H9 (cell line): ENCODE measurements around the gene PTPRJ. TPM values are rescaled to one million over a fixed set of nuclear protein-coding genes. Genes with fewer than 3 reads are reported as not detected.

Source experiments
- DNase-seq: peaks from one replicate; pipeline ENCODE4 v3.0.0-alpha.2; 2017
- H2AFZ ChIP-seq: one replicate; pipeline ENCODE4 v1.6.1; 2013; ENCODE audit warnings: mild to moderate bottlenecking, low read length, control low read depth, moderate library complexity
- H2AK5ac ChIP-seq: 2 replicates; pipeline ENCODE4 v1.6.1; 2013; ENCODE audit warnings: low read length, control low read depth, mixed read lengths; ENCODE audit not compliant: insufficient read length
- H2BK120ac ChIP-seq: one replicate; pipeline ENCODE4 v1.6.1; 2013; ENCODE audit warnings: low read depth, mild to moderate bottlenecking, low read length, control low read depth, inconsistent platforms; ENCODE audit not compliant: poor library complexity, severe bottlenecking
- H2BK12ac ChIP-seq: 2 replicates; pipeline ENCODE4 v1.6.1; 2013; ENCODE audit warnings: low read length, control low read depth, mixed read lengths, low read depth; ENCODE audit not compliant: insufficient read length
- H2BK15ac ChIP-seq: 2 replicates; pipeline ENCODE4 v1.6.1; 2013; ENCODE audit warnings: low read depth, low read length, control low read depth
- H2BK20ac ChIP-seq: one replicate; pipeline ENCODE4 v1.6.1; 2013; ENCODE audit warnings: low read depth, mild to moderate bottlenecking, low read length, control low read depth, inconsistent platforms; ENCODE audit not compliant: poor library complexity, severe bottlenecking
- H2BK5ac ChIP-seq: 2 replicates; pipeline ENCODE4 v1.6.1; 2013; ENCODE audit warnings: low read length, control low read depth, mixed read lengths; ENCODE audit not compliant: insufficient read length
- H3K14ac ChIP-seq: 2 replicates; pipeline ENCODE4 v1.6.1; 2013; ENCODE audit warnings: low read length, control low read depth; ENCODE audit not compliant: insufficient read depth
- H3K18ac ChIP-seq: 2 replicates; pipeline ENCODE4 v1.6.1; 2013; ENCODE audit warnings: low read depth, mild to moderate bottlenecking, mixed read lengths, low read length, control low read depth; ENCODE audit not compliant: insufficient read length
- H3K23ac ChIP-seq: 2 replicates; pipeline ENCODE4 v1.6.1; 2013; ENCODE audit warnings: low read length, control low read depth, mixed read lengths, low read depth; ENCODE audit not compliant: insufficient read length
- H3K23me2 ChIP-seq: 2 replicates; pipeline ENCODE4 v1.6.1; 2013; ENCODE audit warnings: low read depth, mild to moderate bottlenecking, mixed read lengths, low read length, control low read depth; ENCODE audit not compliant: insufficient read length, poor library complexity, severe bottlenecking
- H3K27ac ChIP-seq: 2 replicates; pipeline ENCODE4 v1.5.1; 2013; ENCODE audit warnings: low read length, control low read depth, mixed read lengths, low read depth; ENCODE audit not compliant: insufficient read length
- H3K27me3 ChIP-seq: 2 replicates; pipeline ENCODE4 v1.6.1; 2013; ENCODE audit warnings: low read length, control low read depth, inconsistent platforms; ENCODE audit not compliant: insufficient read depth
- H3K4ac ChIP-seq: 2 replicates; pipeline ENCODE4 v1.6.1; 2013; ENCODE audit warnings: low read depth, mild to moderate bottlenecking, control low read depth, inconsistent platforms, low read length, moderate library complexity
- H3K4me1 ChIP-seq: 2 replicates; pipeline ENCODE4 v1.6.1; 2013; ENCODE audit warnings: low read length, control low read depth, inconsistent platforms; ENCODE audit not compliant: insufficient read depth
- H3K4me2 ChIP-seq: 2 replicates; pipeline ENCODE4 v1.6.1; 2013; ENCODE audit warnings: low read length, control low read depth, mixed read lengths; ENCODE audit not compliant: insufficient read length, insufficient read depth
- H3K56ac ChIP-seq: 2 replicates; pipeline ENCODE4 v1.6.1; 2013; ENCODE audit warnings: low read depth, mild to moderate bottlenecking, mixed read lengths, low read length, control low read depth; ENCODE audit not compliant: insufficient read length
- H3K79me1 ChIP-seq: 2 replicates; pipeline ENCODE4 v1.6.1; 2013; ENCODE audit warnings: low read depth, mild to moderate bottlenecking, moderate library complexity, low read length, control low read depth, inconsistent platforms; ENCODE audit not compliant: insufficient read depth, poor library complexity, severe bottlenecking
- H3K79me2 ChIP-seq: 2 replicates; pipeline ENCODE4 v1.6.1; 2013; ENCODE audit warnings: low read length, control low read depth, inconsistent platforms; ENCODE audit not compliant: insufficient read depth
- H3K9ac ChIP-seq: 2 replicates; pipeline ENCODE4 v1.6.1; 2013; ENCODE audit warnings: low read length, control low read depth, mixed read lengths; ENCODE audit not compliant: insufficient read length; ENCODE audit errors: extremely low read depth
- H3K9me3 ChIP-seq: one replicate; pipeline ENCODE4 v1.6.1; 2013; ENCODE audit warnings: low read depth, low read length, inconsistent platforms; ENCODE audit not compliant: control insufficient read depth
- H3T11ph ChIP-seq: one replicate; pipeline ENCODE4 v1.6.1; 2013; ENCODE audit warnings: mild to moderate bottlenecking, low read length, control low read depth, inconsistent platforms
- H4K20me1 ChIP-seq: one replicate; pipeline ENCODE4 v1.6.1; 2013; ENCODE audit not compliant: control insufficient read depth, insufficient read length, insufficient read depth
- H4K5ac ChIP-seq: 2 replicates; pipeline ENCODE4 v1.6.1; 2013; ENCODE audit warnings: low read depth, mild to moderate bottlenecking, mixed read lengths, low read length, control low read depth; ENCODE audit not compliant: insufficient read length
- H4K8ac ChIP-seq: replicated peaks from 2 replicates; pipeline ENCODE4 v1.6.1; 2013; ENCODE audit warnings: low read length, control low read depth, mixed read lengths, low read depth; ENCODE audit not compliant: insufficient read length
- H4K91ac ChIP-seq: 2 replicates; pipeline ENCODE4 v1.6.1; 2013; ENCODE audit warnings: low read depth, mild to moderate bottlenecking, moderate library complexity, mixed read lengths, low read length, control low read depth; ENCODE audit not compliant: insufficient read length
- H3K27ac Mint-ChIP-seq, 3 experiments: 2 replicates in 2 of 3; 3 replicates in 1 of 3; pipeline ENCODE4 v1.8.0; 2020 to 2021; ENCODE audit warnings: mixed read lengths in 3 of 3, mild to moderate bottlenecking in 1 of 3, moderate library complexity in 1 of 3
- H3K27me3 Mint-ChIP-seq: 2 replicates; pipeline ENCODE4 v1.8.0; 2021; ENCODE audit warnings: low read depth, mild to moderate bottlenecking, moderate library complexity, mixed read lengths
- H3K36me3 Mint-ChIP-seq, 3 experiments: 2 replicates in 2 of 3; 3 replicates in 1 of 3; pipeline ENCODE4 v1.8.0; 2020 to 2021; ENCODE audit warnings: low read depth in 3 of 3, mixed read lengths in 3 of 3; ENCODE audit not compliant: insufficient read depth in 1 of 3
- H3K4me1 Mint-ChIP-seq, 2 experiments: 2 replicates each; pipeline ENCODE4 v1.8.0; 2020; ENCODE audit warnings: mixed read lengths in 2 of 2
- H3K4me3 Mint-ChIP-seq, 2 experiments: 2 replicates in 1 of 2; 3 replicates in 1 of 2; pipeline ENCODE4 v1.8.0; 2020 to 2021; ENCODE audit warnings: mild to moderate bottlenecking in 2 of 2, mixed read lengths in 2 of 2, moderate library complexity in 1 of 2
- H3K9me3 Mint-ChIP-seq, 2 experiments: 2 replicates in 1 of 2; 3 replicates in 1 of 2; pipeline ENCODE4 v1.8.0; 2020; ENCODE audit warnings: mild to moderate bottlenecking in 2 of 2, mixed read lengths in 2 of 2, moderate library complexity in 1 of 2
- WGBS: extraction: QIAGEN DNeasy Blood & Tissue Kit; methylation state at CpG from one replicate; pipeline ENCODE4 v1.1.7; 2013; ENCODE audit warnings: missing lambda C conversion rate, low lambda C conversion rate, mixed read lengths; ENCODE audit not compliant: insufficient read length; ENCODE audit errors: extremely low coverage; 5-methylcytosine and 5-hydroxymethylcytosine counted together
- total RNA-seq: library from RNA; stranded (reverse); gene quantifications from 2 replicates; pipeline ENCODE4 v1.2.1, GENCODE V29; 2021
- TF ChIP-seq, protein P1 (sequence below): fragments of 200-600 bp; sonication (generic); conservative IDR thresholded peaks from 3 replicates; pipeline ENCODE4 v1.8.0; 2021; ENCODE audit warnings: antibody characterized with exemption, mild to moderate bottlenecking

Gene PTPRJ
- total RNA-seq, 1 experiment from 2014 or later = 10.6 TPM

GRCh38 chr11:48167380-48167779 is 187.0 kb downstream of the PTPRJ start:
- Mint-ChIP-seq H3K4me3 (no peak overlapping the region), H3K4me1 (peaks cover 0 to 2% of the 10 kb centered on the region in 2 experiments; a peak in 2 of 4 replicates), H3K36me3 (peaks cover 0 to 9% (median 4%) of the 10 kb centered on the region in 3 experiments; a peak in 3 of 7 replicates), H3K27me3 (no peaks in the 10 kb centered on the region), H3K27ac (no peak overlapping the region), H3K9me3 (no peaks in the 10 kb centered on the region)
- Histone ChIP-seq H3K27me3 (no peaks in the 10 kb centered on the region), H3K79me2 (no peaks in the 10 kb centered on the region), H4K91ac (no peak overlapping the region), H3K4ac (no peak overlapping the region), H3K9ac (no peak overlapping the region), H4K20me1 (no peaks in the 10 kb centered on the region), H2AFZ (no peak overlapping the region), H2BK20ac (no peak overlapping the region), H3K23ac (no peak overlapping the region), H4K5ac (no peak overlapping the region), H4K8ac (no peak overlapping the region), H2BK15ac (no peak overlapping the region), H3K4me2 (no peak overlapping the region), H3K27ac (no peak overlapping the region), H3K9me3 (no peaks in the 10 kb centered on the region), H3T11ph (no peak overlapping the region), H2BK120ac (no peak overlapping the region), H3K4me1 (peaks cover 2% of the 10 kb centered on the region; the same call in 1 of the 2 replicates), H3K79me1 (no peaks in the 10 kb centered on the region), H3K18ac (no peak overlapping the region), H2BK12ac (no peak overlapping the region), H3K56ac (no peak overlapping the region), H2BK5ac (no peak overlapping the region), H2AK5ac (no peak overlapping the region), H3K14ac (no peak overlapping the region), H3K23me2 (peaks cover 2% of the 10 kb centered on the region)
- no peak for DNase-seq
- TF ChIP-seq, protein P1, sequence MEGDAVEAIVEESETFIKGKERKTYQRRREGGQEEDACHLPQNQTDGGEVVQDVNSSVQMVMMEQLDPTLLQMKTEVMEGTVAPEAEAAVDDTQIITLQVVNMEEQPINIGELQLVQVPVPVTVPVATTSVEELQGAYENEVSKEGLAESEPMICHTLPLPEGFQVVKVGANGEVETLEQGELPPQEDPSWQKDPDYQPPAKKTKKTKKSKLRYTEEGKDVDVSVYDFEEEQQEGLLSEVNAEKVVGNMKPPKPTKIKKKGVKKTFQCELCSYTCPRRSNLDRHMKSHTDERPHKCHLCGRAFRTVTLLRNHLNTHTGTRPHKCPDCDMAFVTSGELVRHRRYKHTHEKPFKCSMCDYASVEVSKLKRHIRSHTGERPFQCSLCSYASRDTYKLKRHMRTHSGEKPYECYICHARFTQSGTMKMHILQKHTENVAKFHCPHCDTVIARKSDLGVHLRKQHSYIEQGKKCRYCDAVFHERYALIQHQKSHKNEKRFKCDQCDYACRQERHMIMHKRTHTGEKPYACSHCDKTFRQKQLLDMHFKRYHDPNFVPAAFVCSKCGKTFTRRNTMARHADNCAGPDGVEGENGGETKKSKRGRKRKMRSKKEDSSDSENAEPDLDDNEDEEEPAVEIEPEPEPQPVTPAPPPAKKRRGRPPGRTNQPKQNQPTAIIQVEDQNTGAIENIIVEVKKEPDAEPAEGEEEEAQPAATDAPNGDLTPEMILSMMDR = no peak
- no CpG with 5 or more reads among the region's 6 CpGs for WGBS
